Measurements from ENCODE around the gene SUPT20H. TPM values are rescaled to one million over a fixed set of nuclear protein-coding genes. Genes with fewer than 3 reads are reported as not detected.

Gene SUPT20H
- total and polyA plus RNA-seq, 2 of the 13 experiments (the other 11 are each of a cell fraction or from before 2014, with no cell fraction given) = 35.0 to 63.6 TPM

Other genes starting within 250 kb of the SUPT20H start
- 1.8 and 4.4 TPM in 2 replicates for gene RFXAP, start 240.5 kb downstream of the SUPT20H start, total RNA-seq (2016; rRNA removed; fragmentation: Illumina TruSeq; extraction: Trizol)
- gene RFXAP, start 240.5 kb downstream of the SUPT20H start, polyA plus RNA-seq (2011; rRNA removed) = 6.9 and 7.9 TPM in 2 replicates
- gene SMAD9, start 139.4 kb downstream of the SUPT20H start, total RNA-seq (2016; rRNA removed; fragmentation: Illumina TruSeq; extraction: Trizol) = 4.2 and 6.3 TPM in 2 replicates
- 6.0 and 7.7 TPM in 2 replicates for gene SMAD9, start 139.4 kb downstream of the SUPT20H start, polyA plus RNA-seq (2011; rRNA removed)
- gene ALG5, start 60.3 kb downstream of the SUPT20H start, total RNA-seq (2016; rRNA removed; fragmentation: Illumina TruSeq; extraction: Trizol) = 29.0 and 51.1 TPM in 2 replicates
- 24.5 and 27.8 TPM in 2 replicates for gene ALG5, start 60.3 kb downstream of the SUPT20H start, polyA plus RNA-seq (2011; rRNA removed)
- 95.8 and 128 TPM in 2 replicates for gene EXOSC8, start 58.9 kb downstream of the SUPT20H start, total RNA-seq (2016; rRNA removed; fragmentation: Illumina TruSeq; extraction: Trizol)
- 28.2 and 38.6 TPM in 2 replicates for gene EXOSC8, start 58.9 kb downstream of the SUPT20H start, polyA plus RNA-seq (2011; rRNA removed)
- not detected in 2 replicates for gene CSNK1A1L, start 46.0 kb upstream of the SUPT20H start, total RNA-seq (2016; rRNA removed; fragmentation: Illumina TruSeq; extraction: Trizol)
- not detected in 2 replicates for gene CSNK1A1L, start 46.0 kb upstream of the SUPT20H start, polyA plus RNA-seq (2011; rRNA removed)